Measurements from ENCODE around the gene FMO1.

The FMO1 gene

DNA sequence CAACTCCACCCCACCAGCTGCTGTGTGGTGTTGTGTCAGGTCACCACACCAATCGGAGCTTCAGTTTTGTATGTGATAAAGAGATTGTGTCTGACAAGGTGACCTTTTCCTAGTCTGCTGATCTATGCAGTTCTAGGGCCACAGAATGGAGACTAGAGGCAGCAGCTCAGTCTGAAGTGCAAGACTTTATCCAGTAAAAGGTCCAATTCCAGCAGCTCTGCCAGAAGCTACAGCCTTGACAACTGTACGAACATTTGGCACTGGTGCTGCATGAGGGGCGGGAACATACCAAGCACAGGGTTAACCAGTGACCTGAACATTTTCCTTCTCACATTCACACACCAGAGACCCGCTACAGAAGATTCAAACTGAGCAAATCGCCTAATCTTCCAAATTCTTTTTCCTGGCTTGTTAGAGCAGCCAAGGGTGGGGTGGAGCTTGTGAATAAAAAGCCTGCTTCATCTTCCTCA is 9.3 kb downstream of the FMO1 start:
- no peaks in the 10 kb centered on the region for H3F3A ChIP-seq (ENCODE audit: insufficient read depth, low read length)
- H3K4me1 ChIP-seq (ENCODE audit: insufficient read depth, low read length, severe bottlenecking) = peaks cover 7% of the 10 kb centered on the region
- H3K9me2 ChIP-seq (ENCODE audit: low read depth, low read length) = no peaks in the 10 kb centered on the region
- no peak overlapping the region for H3K27ac ChIP-seq (ENCODE audit: low read depth, low read length, poor library complexity, severe bottlenecking)
- TF ChIP-seq EZH2 (IDR thresholded peaks at IDR 0.05; ENCODE audit: borderline replicate concordance, low read length) = no peak
- TF ChIP-seq, protein P1, sequence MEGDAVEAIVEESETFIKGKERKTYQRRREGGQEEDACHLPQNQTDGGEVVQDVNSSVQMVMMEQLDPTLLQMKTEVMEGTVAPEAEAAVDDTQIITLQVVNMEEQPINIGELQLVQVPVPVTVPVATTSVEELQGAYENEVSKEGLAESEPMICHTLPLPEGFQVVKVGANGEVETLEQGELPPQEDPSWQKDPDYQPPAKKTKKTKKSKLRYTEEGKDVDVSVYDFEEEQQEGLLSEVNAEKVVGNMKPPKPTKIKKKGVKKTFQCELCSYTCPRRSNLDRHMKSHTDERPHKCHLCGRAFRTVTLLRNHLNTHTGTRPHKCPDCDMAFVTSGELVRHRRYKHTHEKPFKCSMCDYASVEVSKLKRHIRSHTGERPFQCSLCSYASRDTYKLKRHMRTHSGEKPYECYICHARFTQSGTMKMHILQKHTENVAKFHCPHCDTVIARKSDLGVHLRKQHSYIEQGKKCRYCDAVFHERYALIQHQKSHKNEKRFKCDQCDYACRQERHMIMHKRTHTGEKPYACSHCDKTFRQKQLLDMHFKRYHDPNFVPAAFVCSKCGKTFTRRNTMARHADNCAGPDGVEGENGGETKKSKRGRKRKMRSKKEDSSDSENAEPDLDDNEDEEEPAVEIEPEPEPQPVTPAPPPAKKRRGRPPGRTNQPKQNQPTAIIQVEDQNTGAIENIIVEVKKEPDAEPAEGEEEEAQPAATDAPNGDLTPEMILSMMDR (IDR thresholded peaks at IDR 0.05; ENCODE audit: low read length) = no peak
- H3K36me3 ChIP-seq (ENCODE audit: insufficient read depth, low read length) = no peaks in the 10 kb centered on the region
- no peaks in the 10 kb centered on the region for H4K20me1 ChIP-seq (ENCODE audit: insufficient read depth, low read length)
- H3K4me3 ChIP-seq (ENCODE audit: low read depth, low read length, poor library complexity, severe bottlenecking) = no peak overlapping the region
- 0 out of 2 replicates have a peak, but pooled peaks cover 3% of the 10 kb centered on the region for H3K27me3 ChIP-seq (ENCODE audit: insufficient read depth, low read length)
- H3K4me2 ChIP-seq (ENCODE audit: low read length) = no peak overlapping the region
- H3K79me2 ChIP-seq (ENCODE audit: insufficient read depth, low read length) = no peaks in the 10 kb centered on the region
- H2AFZ ChIP-seq (ENCODE audit: low read length) = no peak overlapping the region
- H3K9me3 ChIP-seq (ENCODE audit: low read length) = no peaks in the 10 kb centered on the region
- H3K9ac ChIP-seq (ENCODE audit: low read length) = no peak overlapping the region

DNA sequence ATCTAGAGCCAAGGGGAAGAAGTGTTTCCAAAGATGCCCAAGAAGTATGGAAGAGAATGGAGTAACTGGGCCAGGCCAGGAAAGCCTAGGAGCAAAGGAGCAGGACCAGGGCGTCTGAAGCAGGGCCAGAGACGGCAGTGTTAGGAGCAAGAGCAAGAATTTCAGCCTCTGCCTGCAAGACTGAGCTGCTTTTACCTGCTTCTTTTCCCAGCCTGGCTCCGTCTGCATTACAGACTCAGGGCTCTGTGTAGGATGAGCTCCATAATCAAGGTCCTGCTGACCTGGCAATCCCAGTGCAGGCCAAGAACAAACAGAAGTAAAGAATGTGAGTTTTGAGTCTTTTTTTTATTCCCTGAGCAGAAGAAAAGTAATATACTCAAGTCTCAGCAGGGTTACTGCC is 10.1 kb downstream of the FMO1 start:
- Histone ChIP-seq H3K4me1 (ENCODE audit: insufficient read depth, low read length, severe bottlenecking) (no peaks in the 10 kb centered on the region), H4K20me1 (ENCODE audit: insufficient read depth, low read length) (no peaks in the 10 kb centered on the region), H3K27ac (ENCODE audit: low read depth, low read length, poor library complexity, severe bottlenecking) (no peak overlapping the region), H2AFZ (ENCODE audit: low read length) (no peak overlapping the region), H3K27me3 (ENCODE audit: insufficient read depth, low read length) (0 out of 2 replicates have a peak, but pooled peaks cover 3% of the 10 kb centered on the region), H3F3A (ENCODE audit: insufficient read depth, low read length) (no peaks in the 10 kb centered on the region), H3K9me2 (ENCODE audit: low read depth, low read length) (no peaks in the 10 kb centered on the region), H3K79me2 (ENCODE audit: insufficient read depth, low read length) (no peaks in the 10 kb centered on the region), H3K4me3 (ENCODE audit: low read depth, low read length, poor library complexity, severe bottlenecking) (no peak overlapping the region), H3K9ac (ENCODE audit: low read length) (no peak overlapping the region), H3K9me3 (ENCODE audit: low read length) (no peaks in the 10 kb centered on the region), H3K4me2 (ENCODE audit: low read length) (no peak overlapping the region), H3K36me3 (ENCODE audit: insufficient read depth, low read length) (no peaks in the 10 kb centered on the region)
- TF ChIP-seq EZH2 (IDR thresholded peaks at IDR 0.05; ENCODE audit: borderline replicate concordance, low read length) = no peak
- TF ChIP-seq, protein P1 (IDR thresholded peaks at IDR 0.05; ENCODE audit: low read length) = no peak

DNA sequence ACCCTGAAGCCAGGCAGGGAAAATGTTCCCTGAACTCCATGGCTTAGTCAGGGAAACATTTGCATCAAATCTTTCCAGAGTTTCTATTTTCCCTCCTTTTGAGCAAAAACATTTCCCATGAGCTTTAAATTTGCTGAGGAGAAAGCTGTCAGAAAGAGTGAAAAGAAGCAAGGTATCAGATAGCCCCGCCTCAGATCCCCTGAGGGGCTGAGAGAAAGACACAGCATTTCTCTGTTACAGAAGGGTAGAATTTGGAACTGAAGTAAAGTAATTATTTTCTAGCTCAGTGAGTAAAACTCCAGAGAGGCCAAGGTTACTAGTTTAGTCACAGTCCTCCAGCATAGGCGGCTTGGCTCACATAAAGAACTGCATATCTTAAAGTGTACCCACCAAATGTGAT is 10.6 kb downstream of the FMO1 start:
- Histone ChIP-seq H4K20me1 (ENCODE audit: insufficient read depth, low read length) (no peaks in the 10 kb centered on the region), H3K27ac (ENCODE audit: low read depth, low read length, poor library complexity, severe bottlenecking) (no peak overlapping the region), H3K27me3 (ENCODE audit: insufficient read depth, low read length) (0 out of 2 replicates have a peak, but pooled peaks cover 3% of the 10 kb centered on the region), H3F3A (ENCODE audit: insufficient read depth, low read length) (no peaks in the 10 kb centered on the region), H3K9me3 (ENCODE audit: low read length) (no peaks in the 10 kb centered on the region), H3K4me3 (ENCODE audit: low read depth, low read length, poor library complexity, severe bottlenecking) (no peak overlapping the region), H3K36me3 (ENCODE audit: insufficient read depth, low read length) (no peaks in the 10 kb centered on the region), H3K79me2 (ENCODE audit: insufficient read depth, low read length) (no peaks in the 10 kb centered on the region), H3K9me2 (ENCODE audit: low read depth, low read length) (no peaks in the 10 kb centered on the region), H3K4me1 (ENCODE audit: insufficient read depth, low read length, severe bottlenecking) (no peaks in the 10 kb centered on the region), H3K9ac (ENCODE audit: low read length) (no peak overlapping the region), H3K4me2 (ENCODE audit: low read length) (no peak overlapping the region), H2AFZ (ENCODE audit: low read length) (no peak overlapping the region)
- no peak for TF ChIP-seq EZH2 (IDR thresholded peaks at IDR 0.05; ENCODE audit: borderline replicate concordance, low read length)
- TF ChIP-seq, protein P1 (IDR thresholded peaks at IDR 0.05; ENCODE audit: low read length) = no peak
